ENCODE results near the gene CTNNA3.

The CTNNA3 gene

DNA sequence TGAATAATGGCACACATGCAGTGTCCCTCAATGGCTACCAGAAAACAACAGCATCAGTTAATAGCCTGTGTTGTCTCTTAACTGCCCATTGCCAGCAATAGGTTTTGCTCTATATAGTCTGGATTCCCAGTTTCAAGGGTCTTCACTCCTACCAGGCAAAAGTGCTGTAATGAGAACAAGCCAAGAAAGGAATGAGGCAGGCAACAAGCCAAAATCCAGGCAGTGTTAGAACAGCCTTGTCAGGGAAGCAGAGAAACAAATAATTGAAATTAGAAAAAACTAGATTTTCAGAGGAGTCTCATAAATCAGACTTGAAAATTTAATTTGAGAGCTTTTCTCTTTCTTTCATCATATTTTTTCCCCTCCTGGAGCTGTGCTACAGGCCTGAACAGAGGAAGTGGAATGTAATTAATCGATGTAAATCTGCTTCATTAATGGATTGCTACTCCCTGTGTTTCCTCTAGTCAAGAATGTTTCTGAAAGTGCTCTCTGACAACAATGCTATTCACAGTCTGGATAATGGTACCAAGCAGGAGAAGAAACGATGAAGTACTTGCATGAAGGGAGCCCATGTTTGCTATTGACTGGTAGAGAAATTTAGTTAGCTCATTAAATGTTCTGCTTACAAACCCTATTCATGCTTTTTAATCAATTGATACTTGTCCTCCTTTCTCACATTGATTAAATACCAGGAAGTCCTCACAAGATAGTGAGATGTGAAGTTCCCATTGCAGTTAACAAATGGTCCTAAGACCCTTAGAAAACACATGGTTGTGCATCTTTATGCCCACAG lies 972.2 kb downstream of the CTNNA3 start:
- no peak for DNase-seq

DNA sequence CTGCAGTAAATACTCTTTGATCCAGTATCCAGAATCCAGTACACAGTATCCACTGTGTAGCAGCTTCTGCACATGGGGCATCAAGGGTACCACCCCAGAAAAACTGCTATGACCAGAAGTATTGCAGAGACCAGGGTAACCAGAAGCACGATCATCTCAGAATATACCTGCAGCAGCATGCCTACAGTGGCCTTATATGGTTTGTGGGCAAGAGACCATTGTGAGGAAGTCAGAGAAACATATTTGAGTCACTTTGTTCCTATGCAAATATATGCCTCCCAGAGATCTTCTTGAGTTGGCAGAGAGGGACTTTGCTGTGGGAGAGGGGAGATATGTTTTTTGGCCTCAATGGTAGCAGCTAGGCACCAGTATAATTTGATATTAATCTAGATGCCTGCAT lies 976.5 kb downstream of the CTNNA3 start:
- no peak for DNase-seq

DNA sequence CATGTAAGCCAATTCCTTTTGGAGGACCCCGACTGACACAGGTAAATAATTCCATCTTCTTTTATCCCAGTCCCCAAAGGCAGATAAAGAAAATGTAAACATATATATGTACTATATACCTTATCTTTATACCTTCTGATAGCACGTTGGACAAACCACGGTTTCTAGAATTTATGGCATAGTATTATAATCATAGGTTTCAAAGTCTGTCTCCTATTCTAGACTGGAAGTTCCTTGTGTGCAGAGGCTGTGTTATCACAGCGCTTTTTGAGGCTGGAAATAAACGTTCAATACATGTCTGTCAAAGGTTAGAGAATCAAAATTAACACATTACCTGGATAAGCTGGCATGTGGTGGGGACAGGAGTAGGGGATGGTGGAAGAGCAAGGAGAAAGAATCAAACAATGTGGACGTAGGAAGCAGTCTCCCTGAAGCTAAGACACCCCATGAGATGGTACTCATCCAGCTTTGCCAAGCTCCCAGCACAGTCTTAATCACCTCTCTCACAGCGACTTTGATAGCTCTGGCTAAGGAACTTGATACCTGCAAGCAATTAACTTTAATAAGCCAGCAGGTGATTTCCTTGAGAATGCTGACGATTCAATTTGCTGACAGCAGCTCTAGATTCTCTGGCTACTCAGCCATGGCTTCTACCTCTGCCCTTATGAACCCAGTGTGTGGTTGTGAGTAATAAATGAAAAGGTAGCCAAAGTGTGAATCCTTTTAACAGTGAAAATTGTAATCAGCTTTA lies 978.6 kb downstream of the CTNNA3 start:
- no peak for DNase-seq

DNA sequence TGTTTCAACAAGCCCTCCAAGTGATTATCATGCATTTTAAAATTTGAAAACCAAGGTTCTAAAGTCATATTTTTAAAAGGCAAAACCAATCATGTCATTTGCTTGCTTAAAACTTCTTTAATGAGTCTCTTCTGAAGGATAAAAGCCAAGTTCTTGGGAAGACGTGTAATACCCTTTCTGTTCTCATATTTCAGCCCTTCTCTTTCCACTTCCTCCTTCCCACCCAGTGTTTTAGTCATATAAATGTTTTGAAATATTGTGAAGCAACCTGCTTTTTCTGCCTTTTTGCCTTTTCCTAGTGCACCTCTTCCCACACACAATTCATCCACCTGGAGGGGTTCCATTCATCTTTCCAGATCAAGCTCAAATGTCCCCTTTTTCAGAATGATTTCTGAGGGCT lies 981.3 kb downstream of the CTNNA3 start:
- DNase-seq = no peak

DNA sequence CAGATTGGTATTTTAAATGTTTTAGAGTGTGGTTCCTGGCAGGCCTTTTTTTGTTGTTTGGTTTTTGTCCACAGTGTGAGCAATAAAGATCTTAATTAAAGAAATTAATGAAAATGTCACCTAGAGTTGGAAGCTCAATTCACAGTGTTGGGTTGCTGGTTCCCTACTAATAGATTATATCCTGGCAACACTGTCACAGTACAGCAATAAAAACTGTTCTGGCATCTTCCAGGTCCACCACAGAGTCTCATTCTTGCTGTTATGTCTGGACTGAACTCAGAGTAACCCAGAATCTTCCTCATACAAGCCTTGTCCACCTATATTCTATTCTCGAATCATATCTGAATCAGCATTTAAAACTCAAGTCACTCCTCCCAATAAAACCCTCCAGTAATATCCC lies 982.6 kb downstream of the CTNNA3 start:
- no peak for DNase-seq

DNA sequence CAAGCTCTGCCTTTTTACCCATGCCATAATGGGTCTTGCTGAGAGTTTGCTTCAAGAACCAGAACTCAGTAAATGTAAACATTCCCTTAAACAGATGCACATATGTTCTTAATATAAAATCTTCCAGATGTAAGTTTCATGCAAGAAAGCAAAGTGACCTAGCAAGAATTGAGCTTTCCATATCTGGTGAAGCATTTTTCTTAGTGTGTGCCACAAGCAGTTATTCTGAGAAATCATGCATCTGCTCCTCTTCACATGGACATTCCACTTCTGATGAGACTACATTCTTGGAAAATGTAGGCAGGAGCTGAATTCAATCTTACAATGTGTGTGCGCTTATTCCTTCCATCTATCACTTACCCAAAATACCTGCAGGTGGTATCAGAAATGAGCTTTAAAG lies 997.9 kb downstream of the CTNNA3 start:
- DNase-seq = no peak

DNA sequence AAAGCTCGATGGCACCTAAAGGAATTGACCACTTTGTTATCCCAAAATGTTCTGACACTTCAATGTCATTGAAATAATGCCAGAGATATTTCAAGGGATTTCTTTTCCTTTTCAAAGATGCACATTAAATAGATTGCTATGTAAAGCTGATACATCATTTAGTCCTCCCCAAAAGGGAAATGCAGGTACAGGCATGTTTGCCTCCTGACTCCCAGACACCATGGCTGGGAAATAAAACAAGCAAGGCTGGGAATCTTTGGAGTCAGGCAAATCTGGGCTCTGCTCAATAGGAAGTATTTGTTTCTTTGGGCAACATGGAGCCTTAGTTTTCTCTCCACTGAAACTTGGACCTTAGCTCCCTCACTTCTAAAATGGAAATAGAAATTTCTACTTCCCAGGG lies 1000.9 kb downstream of the CTNNA3 start:
- no peak for DNase-seq

DNA sequence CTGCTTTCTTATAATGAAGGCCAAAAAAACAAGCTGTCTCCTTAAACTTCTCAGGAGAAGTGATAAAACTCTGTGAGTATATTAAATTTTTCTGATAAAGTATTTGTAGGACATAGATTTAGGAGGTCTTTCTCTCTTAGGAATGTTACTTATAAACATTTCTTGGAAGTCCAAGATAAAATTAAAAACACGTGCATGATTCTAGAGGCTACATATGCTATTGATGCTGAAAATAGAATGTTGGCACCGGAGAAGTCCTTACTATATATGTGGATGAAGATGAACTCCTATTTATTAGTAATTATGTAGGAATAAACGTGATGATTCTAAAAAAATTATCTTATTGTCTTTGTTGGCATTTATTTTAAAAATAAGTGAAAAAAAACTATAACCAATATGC lies 1011.4 kb downstream of the CTNNA3 start:
- no peak for DNase-seq

DNA sequence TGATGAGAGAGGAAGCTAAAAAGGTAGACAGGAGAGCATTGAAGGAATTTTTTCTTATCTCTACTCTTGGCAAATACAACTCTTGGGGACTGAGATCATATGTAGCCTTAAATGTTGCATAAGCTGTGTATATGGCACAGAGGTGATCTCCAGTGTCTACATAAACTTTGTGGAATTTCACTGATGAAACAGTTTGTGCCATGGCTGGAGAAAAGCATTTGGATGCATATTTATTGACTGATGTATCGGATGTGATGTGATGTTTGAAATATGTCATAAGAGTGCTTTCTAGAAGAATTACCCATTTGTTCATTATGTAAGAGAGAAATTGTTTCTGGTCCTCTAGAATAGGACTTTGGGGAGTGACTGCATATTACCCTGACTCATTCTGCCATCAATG lies 1015.1 kb downstream of the CTNNA3 start:
- DNase-seq = no peak

DNA sequence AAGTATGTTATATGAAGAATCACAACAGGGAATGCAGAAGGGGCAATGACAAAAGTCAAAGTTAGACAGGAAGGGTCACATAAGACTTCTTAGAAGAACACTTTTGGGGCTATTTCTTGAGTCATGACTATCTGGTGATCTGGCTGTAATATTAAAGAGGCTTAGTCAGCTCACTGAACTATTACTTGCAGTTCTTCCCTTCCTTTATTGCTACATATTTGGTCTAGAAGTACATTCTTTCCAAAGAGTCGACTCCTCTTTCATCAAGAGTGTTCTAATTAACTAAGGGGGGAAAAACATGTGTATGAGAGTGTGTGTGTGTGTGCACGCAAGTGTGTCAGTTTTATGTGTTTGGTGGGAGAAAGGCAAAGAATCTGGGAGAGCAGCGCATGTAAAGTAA lies 1017.5 kb downstream of the CTNNA3 start:
- no peak for DNase-seq

DNA sequence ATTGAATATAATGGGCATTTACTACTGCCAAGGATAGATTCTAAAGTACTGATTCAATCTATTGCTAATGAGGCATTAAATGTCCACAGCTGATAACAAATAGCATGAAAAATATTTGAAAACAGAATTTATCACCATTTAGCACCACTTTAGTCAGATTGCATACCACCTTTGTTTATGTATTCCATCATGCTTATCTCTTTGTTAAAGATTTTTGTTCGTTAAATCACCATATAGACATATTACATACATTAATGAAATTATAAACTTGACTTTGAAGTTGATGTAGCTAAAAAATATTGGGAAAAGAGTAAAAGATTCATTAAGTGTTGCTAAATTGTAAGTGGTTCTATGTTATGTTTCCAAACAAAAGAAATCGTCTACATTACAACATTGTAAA lies 1022.9 kb downstream of the CTNNA3 start:
- DNase-seq = no peak

DNA sequence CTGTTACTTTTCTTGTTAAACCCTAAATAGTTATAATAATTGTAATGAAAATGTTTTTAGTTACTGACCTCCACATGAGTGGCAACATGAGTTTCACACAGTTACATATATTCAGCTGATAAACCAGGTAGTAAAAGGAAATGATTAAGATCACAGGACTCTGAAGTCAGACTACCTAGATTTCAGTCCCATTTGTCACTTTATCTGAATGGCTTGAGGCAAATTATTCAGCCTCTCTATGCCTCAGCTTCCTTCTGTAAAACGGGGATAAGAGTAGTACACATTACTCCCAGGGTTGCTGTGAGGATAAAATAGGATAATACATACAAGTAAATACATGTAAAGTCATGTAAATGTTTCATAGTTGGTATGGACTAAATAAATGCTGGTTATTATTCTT lies 1024.4 kb downstream of the CTNNA3 start:
- DNase-seq = no peak

DNA sequence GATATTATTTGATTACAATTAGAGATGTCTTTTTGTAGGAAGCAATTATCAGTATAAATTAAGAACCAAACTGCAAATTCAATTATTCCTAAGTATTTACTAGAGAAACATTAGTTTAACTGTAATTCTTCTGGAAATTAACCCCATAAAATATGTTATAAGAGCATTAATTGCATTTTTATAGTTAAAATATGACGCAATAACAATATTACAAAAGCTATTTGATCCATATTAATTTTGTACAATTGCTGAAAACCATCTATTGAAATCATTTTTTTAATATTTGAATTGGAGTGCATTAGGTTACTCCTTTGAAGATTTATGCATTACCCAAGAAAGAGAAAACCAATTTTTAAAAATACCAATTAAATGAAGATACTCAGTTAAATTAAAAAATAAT lies 1024.9 kb downstream of the CTNNA3 start:
- DNase-seq = no peak

DNA sequence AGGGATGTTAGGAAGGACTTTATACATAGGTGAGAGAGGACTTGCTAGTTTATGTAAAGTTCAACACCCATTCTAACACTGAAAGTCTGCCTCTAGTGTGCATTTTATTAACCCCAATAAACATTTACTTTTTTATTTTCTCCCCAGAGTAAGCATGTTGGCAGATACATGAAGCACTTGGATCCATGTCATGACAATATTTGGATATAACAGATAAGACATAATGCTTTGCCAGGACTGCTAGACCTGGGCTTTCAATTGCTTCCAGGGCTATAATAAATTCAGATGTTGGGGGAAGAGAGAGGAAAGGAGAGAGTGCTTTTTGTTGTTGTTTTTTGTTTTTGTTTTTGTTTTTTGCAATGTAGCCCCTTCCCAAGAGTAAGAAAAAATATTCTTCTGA lies 1039.5 kb downstream of the CTNNA3 start:
- no peak for DNase-seq

DNA sequence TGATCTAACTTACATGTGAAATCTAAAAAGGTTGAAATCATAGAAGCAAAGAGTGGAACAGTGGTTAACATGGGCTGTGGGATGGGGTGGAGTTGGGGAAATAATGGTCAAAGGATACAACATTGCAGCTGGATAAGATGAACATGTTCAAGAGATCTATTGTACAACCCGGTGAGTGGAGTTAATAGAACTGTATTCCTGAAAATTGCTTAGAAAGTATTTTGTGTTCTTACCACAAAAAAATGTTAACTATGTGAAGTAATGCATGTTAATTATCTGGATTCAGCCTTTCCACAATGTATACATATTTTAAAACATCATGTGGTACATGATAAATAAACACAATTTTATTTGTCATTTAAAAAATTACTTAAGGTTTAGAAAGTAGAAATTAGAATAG lies 1041.1 kb downstream of the CTNNA3 start:
- DNase-seq = no peak

DNA sequence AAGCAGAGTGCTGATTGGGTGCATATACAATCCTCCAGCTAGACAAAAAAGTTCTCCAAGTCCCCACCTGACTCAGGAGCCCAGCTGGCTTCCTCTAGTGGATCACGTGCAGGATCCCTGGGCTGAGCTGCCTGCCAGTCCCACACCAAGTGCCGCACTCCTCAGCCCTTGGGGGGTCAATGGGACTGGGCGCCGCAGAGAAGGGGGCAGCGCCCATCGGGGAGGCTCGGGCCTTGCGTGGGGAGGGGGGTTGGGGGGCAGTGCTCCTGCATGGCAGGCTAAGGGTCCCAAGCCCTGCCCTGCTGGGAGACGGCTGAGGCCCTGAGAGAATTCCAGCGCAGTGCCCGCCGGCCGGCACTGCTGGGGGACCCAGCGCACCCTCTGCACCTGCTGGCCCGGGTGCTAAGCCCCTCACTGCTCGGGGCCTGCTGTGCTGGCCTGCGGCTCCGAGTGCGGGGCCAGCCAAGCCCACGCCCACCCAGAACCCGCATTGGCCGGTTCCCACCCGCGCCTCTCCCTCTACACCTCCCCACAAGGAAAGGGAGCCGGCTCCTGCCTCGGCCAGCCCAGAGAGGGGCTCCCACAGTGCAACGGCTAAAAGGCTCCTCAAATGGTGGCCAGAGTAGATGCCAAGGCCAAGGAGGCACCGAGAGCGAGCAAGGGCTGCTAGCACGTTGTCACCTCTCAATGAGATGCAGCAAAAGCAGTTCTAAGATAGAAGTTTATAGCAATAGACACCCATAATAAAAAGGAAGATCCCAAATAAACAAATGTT lies 1044.5 kb downstream of the CTNNA3 start:
- no peak for DNase-seq

DNA sequence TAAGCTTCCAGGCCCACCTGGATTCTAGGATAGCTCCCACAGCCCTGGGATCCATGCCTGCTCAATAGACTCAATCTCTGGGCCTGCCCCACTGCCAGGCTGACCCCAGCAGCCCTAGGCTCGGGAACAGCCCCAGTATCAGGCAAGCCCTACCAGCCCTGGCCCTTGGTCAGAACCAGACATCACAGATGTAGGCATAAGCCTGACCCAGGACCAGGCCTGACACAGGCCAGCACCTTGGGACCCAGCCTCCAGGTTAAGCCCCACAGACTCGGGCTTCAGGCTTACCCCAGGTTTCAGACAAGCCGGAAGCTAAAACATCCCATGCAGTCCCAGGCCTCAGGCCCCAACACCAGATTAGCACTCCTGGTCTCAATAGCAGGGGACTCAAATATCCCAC lies 1046.4 kb downstream of the CTNNA3 start:
- no peak for DNase-seq

DNA sequence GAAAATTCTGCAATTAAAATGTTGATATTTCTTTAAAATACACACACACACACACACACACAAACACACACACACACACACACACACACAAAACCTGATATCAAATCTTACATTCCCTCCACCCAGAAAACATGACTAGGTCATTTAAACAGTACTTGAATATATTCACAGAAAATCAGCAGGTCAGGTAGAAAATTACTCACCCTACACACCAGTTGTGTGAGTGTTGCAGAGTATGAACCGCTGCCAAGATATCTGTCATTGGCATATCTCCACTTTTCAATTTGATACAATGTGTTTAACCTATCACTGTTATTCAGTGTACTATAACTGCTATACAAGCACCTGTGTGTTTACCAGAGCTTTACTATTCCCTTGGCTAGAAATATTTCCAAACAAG lies 1053.8 kb downstream of the CTNNA3 start:
- no peak for DNase-seq

DNA sequence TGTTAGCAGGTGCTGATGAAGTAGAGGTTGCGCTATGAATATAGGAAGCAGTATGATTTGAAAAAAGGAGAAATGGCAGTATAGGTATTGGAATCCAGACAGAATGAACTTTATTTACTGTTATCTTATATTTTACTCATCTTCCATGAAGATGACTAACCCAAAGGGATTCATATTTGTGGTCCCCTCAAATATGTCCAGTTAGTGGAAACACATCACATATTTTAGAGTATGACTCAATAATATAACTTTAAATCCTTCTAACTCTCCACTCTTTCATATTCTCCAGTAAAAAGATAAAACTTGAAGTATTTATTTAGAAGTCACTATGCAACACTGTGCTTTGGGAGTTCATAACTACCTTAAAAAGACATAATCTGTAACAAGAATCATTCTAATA lies 1056.6 kb downstream of the CTNNA3 start:
- no peak for DNase-seq

DNA sequence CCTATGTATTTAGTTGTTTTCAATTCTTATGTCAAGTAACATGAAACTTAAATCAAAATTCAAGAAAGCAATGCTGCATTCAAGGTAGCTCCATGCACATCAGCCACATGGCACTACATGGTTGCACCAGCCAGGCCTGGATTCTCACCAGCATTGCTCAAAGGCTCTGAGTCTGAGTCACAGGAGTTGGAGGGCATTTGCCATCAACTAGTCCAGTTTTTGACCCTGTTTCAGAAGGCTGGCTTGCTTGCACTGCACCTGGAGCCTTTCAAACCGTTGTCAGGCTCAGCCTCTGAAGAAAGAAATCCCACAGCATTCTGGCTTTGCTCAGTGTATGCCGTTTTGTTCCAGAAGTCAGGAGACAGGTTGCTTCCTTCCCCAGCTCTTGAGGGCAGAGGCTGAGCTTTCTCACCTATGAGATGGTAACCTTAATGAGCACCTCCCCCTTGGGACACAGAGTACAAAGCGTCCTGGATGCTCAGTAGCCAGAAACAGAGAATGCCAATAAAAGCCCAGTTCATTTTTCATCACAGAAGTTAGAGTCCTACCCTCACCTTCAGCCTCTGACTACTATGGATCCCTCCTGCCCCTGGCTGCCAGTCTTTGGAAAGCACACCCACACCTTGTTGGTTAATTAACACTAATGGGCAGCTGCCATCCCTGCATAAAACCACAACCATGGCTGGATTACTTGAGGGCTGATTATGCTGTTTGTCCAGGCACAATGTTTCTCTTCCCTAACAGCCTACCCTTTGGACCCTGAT lies 1058.5 kb downstream of the CTNNA3 start:
- DNase-seq = no peak

DNA sequence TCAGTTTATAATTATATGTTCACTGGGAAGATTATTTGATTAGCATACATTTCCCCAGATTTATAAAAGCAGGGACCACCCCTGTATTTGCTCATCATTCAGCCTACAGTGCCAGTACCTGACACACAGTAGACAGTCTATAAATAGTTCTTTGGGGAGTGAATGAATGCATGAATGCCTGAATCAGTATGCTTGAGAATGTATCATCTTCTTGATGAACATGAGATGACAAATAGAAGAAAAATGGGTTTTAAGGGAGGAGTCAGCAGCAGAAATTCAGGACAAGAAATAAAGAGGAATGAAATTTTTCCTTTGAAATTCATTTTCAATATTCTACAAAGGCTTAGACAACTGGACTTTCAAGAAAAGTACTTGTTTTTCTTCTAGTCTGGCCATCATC lies 1066.0 kb downstream of the CTNNA3 start:
- DNase-seq = no peak

DNA sequence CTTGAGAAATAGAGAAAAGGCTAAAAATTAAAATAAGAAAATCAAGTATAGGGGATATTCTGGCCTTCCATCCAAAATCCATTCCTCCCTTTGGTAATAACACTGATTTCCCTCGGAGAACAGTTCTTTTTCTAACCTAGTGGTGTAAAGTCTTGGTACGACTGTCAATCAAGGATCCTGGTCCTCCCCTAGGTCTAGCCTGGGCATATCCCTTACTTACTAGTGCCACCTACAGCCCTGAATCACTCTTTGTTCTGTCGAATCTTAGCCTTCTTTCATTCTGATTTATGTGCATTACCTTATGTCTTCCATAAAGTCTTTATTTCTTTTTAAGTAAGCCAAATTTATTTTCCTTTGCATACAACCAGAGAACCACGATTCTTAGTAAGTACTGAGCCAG lies 1068.8 kb downstream of the CTNNA3 start:
- DNase-seq = no peak

All from right forelimb (tissue), 1 donor.